Sigmoid colon (tissue), 7 donors: ENCODE results near the gene TRMT1. TPM values are rescaled to one million over a fixed set of nuclear protein-coding genes. Genes with fewer than 3 reads are reported as not detected.
A peak's percentile ranks its signal among the peaks of the same experiment; 100 is the strongest.

Experiments
- DNase-seq: peaks from one replicate; pipeline ENCODE4 v3.0.0-alpha.2; 2019
- H3K27ac ChIP-seq, 4 donors: fragments of 200-600 bp; sonication (generic); one replicate each; pipeline ENCODE4 v1.5.1; 2016 to 2019; ENCODE audit warnings: mild to moderate bottlenecking in 1 of 4
- H3K27me3 ChIP-seq, 3 donors: fragments of 200-600 bp; sonication (generic); one replicate each; pipeline ENCODE4 v1.5.1; 2019; ENCODE audit warnings: mild to moderate bottlenecking in 1 of 3
- H3K36me3 ChIP-seq, 4 donors: fragments of 200-600 bp; sonication (generic); one replicate each; pipeline ENCODE4 v1.5.1; 2016 to 2019
- H3K4me1 ChIP-seq, 4 donors: fragments of 200-600 bp; sonication (generic); one replicate each; pipeline ENCODE4 v1.5.1; 2017 to 2019
- H3K4me3 ChIP-seq, 4 donors: fragments of 200-600 bp; sonication (generic); one replicate each; pipeline ENCODE4 v1.5.1; 2017 to 2019; ENCODE audit warnings: mild to moderate bottlenecking in 2 of 4, moderate library complexity in 1 of 4
- H3K9me3 ChIP-seq, 4 donors: fragments of 200-600 bp in 3 of 4; sonication (generic) in 3 of 4; one replicate each; pipeline versions ENCODE4 v1.5.1 to v1.6.1; 2013 to 2019
- EP300 ChIP-seq, 4 donors: sonication (generic); formaldehyde crosslinking; IDR thresholded peaks; one replicate each; pipeline ENCODE4 v1.6.1; 2017; ENCODE audit warnings: antibody characterized with exemption in 4 of 4
- POLR2A ChIP-seq, 2 donors: fragments of 450-650 bp; IDR thresholded peaks; one replicate each; pipeline ENCODE4 v1.6.1; 2016; ENCODE audit warnings: antibody characterized with exemption in 2 of 2, mild to moderate bottlenecking in 2 of 2, moderate library complexity in 2 of 2
- POLR2AphosphoS5 ChIP-seq, 4 donors: sonication (generic); formaldehyde crosslinking; IDR thresholded peaks; one replicate each; pipeline ENCODE4 v1.6.1; 2017; ENCODE audit warnings: antibody characterized with exemption in 4 of 4
- WGBS, 2 donors: extraction: QIAGEN DNeasy Blood & Tissue Kit; methylation state at CpG; one replicate each; pipeline ENCODE4 v1.1.7; 2013; 5-methylcytosine and 5-hydroxymethylcytosine counted together
- intact Hi-C: fragments of 100-400 bp; cut with DNase I; formaldehyde crosslinking; loops from one replicate; pipeline ENCODE4 v1.15.1; 2023
- polyA plus RNA-seq, 3 donors: library from polyadenylated mRNA; stranded (reverse); fragments of 200-250 nt; gene quantifications; one replicate each; pipeline ENCODE4 v1.2.3, GENCODE V29; 2013
- total RNA-seq, 4 donors: library from RNA; depleted of rRNA; stranded (reverse); fragments of >200 nt; gene quantifications; one replicate each; pipeline ENCODE4 v1.1.0, GENCODE V29; 2016
- TF ChIP-seq, protein P1 (sequence below), 4 experiments: fragments of 450-650 bp in 3 of 4; fragments of 200-600 bp in 1 of 4; IDR thresholded peaks; one replicate each; pipeline ENCODE4 v1.5.1; 2016 to 2019; ENCODE audit warnings: antibody characterized with exemption in 4 of 4, mild to moderate bottlenecking in 3 of 4, moderate library complexity in 2 of 4
- donor health status: healthy with polysubstance abuse.
- donor health status: Bipolar disorder and iron deficiency.
- donor health status: healthy.

Gene TRMT1
- total and polyA plus RNA-seq, 7 donors = 6.7 to 48.6 (median 19.3) TPM

DNA sequence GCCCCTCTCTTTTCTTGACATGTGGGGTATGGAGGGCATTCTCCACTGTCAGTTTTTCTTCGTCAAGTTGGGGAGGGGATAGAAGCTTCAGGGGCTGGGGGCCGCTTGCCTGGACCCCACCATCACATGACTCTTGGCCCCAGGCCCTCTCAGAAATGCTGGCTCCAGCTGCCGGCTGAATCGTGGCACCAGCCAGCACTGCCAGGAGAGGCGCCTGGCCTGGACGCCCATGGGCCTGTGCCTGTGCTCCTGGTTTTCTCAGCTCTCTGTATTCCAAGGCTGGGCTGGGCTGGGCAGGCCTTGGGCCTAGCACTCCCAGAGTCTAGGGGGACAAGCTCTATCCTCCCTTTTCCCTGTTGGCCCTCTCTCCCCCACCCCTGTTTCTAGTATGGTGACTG lies 52.4 kb downstream of the TRMT1 start:
- WGBS, 2 donors = 80 to 88% methylated on average over 6 of the region's 6 CpGs
- no peak for DNase-seq
- TF ChIP-seq, protein P1, sequence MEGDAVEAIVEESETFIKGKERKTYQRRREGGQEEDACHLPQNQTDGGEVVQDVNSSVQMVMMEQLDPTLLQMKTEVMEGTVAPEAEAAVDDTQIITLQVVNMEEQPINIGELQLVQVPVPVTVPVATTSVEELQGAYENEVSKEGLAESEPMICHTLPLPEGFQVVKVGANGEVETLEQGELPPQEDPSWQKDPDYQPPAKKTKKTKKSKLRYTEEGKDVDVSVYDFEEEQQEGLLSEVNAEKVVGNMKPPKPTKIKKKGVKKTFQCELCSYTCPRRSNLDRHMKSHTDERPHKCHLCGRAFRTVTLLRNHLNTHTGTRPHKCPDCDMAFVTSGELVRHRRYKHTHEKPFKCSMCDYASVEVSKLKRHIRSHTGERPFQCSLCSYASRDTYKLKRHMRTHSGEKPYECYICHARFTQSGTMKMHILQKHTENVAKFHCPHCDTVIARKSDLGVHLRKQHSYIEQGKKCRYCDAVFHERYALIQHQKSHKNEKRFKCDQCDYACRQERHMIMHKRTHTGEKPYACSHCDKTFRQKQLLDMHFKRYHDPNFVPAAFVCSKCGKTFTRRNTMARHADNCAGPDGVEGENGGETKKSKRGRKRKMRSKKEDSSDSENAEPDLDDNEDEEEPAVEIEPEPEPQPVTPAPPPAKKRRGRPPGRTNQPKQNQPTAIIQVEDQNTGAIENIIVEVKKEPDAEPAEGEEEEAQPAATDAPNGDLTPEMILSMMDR (IDR thresholded peaks at IDR 0.05) = no peak
- TF ChIP-seq EP300 (IDR thresholded peaks at IDR 0.05) = no peak
- TF ChIP-seq POLR2A (IDR thresholded peaks at IDR 0.05) = no peak
- TF ChIP-seq POLR2AphosphoS5 (IDR thresholded peaks at IDR 0.05) = no peak
- Histone ChIP-seq H3K27me3 (no peaks in the 10 kb centered on the region), H3K36me3 (no peaks in the 10 kb centered on the region), H3K4me1 (peaks cover 0 to 100% (median 100%) of the 10 kb centered on the region in 4 donors), H3K4me3 (no peak overlapping the region), H3K9me3 (no peaks in the 10 kb centered on the region), H3K27ac (peak overlapping the region; percentile 72 to 99 (median 96))
- intact Hi-C loops = no loop called here

DNA sequence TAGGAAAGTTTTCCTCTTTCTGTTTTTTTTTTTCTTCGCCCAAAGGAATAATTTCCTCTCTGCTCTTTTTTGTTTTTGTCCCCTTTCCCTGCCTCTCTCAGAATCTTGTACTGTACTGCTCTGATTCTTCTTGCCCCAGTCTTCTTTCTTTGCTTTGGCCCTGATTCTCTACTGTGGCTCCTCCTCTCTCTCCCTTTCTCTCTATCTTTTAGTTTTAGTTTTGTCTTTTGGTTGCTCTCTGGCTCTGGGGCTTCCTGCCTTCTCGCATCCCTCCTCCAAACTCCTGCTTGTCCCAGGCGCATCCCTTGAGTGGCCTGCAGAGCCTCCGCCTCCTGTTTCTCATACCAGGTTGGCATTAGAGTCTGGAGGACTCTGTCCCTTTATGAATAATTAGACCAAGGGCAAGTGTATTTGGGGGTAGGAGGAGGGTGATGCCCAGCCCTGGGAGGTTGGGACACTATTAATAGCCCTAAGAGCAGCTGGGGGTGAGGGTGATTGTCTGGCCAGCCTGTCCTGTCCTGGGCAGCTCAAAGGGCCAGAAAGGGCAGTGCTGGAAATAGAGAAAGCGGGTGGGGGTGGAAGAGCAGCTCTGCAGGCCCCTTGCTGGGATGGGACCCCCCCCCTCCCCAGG lies 53.0 kb downstream of the TRMT1 start:
- DNase-seq = no peak
- peaks cover 0 to 100% (median 100%) of the 10 kb centered on the region in 4 donors for H3K4me1 ChIP-seq
- H3K36me3 ChIP-seq = no peaks in the 10 kb centered on the region
- intact Hi-C loops = no loop called here
- no peaks in the 10 kb centered on the region for H3K27me3 ChIP-seq
- H3K9me3 ChIP-seq = no peaks in the 10 kb centered on the region
- 75 to 91% methylated on average over 5 of the region's 5 CpGs for WGBS, 2 donors
- H3K4me3 ChIP-seq = no peak overlapping the region
- TF ChIP-seq, protein P1 (IDR thresholded peaks at IDR 0.05) = no peak
- no peak for TF ChIP-seq EP300 (IDR thresholded peaks at IDR 0.05)
- peak overlapping the region; percentile 72 to 99 (median 96) for H3K27ac ChIP-seq

DNA sequence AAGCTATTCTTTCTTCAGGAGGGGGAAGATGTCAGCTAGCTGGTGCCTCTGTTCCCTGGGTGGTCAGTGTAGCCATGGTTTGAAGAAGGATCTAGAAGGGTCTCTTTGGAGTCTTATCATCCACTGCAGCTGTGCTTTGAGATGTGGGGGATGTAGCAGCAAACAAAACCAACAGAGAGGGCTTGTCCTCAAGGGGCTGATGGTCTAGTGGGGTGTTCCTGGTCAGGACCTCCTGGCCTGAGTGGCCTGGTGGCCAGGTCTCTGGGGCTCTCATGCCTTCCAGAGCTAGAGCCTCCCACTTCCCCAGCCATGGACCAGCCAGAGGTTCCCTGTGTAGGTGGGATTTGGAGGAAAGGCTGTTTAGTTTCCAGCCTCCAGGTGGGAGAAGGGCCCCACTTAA lies 54.2 kb downstream of the TRMT1 start:
- H3K4me3 ChIP-seq = no peak overlapping the region
- peak overlapping the region; percentile 72 to 99 (median 96) for H3K27ac ChIP-seq
- DNase-seq = no peak
- no peaks in the 10 kb centered on the region for H3K27me3 ChIP-seq
- H3K36me3 ChIP-seq = no peaks in the 10 kb centered on the region
- H3K9me3 ChIP-seq = no peaks in the 10 kb centered on the region
- TF ChIP-seq EP300 (IDR thresholded peaks at IDR 0.05) (no peak), POLR2AphosphoS5 (IDR thresholded peaks at IDR 0.05) (no peak), POLR2A (IDR thresholded peaks at IDR 0.05) (no peak)
- peaks cover 0 to 100% (median 100%) of the 10 kb centered on the region in 4 donors for H3K4me1 ChIP-seq
- intact Hi-C loops = no loop called here

DNA sequence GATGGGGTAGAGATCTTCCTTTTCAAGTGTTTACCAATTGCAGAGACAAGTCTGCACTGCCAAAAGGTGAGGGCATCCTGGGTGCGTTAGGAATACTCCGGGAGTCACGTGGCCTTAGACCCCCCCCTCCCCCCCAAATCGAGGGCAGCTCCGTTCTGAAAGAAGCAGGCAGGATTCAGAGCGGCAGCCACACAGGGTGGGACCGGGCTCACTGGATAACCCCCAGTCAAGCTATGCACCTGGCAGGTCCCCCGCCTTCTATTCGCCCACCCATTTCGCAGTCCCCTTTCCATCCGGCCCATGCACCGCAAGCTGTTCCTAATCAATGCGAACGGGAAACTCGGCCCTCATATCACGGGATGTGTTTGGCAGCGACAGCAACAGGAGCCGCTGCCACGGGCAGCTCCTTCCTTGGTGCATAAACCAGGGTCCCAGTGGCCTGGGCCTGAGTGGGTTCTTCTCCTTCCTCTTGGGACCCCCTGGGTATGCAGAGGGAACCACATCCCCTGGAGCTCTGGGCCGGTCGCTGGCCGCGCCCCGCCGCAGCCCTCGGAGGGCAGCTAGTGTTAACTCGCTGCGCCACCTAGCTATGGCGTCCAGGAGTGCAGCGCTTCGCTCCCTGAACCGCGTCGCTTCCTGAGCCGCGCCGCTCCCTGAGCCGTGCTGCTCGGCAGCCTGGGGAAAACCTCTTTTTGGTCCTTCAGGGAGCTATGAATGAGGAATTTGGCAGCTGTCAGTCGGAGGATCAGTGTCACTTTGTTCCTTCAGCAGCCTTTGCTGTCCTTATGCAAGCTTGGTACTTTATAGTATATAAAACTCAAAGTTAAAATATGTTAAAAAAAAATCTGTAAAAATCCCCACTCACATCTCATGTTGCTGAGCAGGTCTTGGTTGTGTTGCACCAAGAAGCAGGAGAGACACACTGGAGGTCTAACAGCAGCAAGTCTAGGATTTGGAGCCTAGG lies 55.3 kb downstream of the TRMT1 start:
- TF ChIP-seq POLR2AphosphoS5 (IDR thresholded peaks at IDR 0.05) (peak in 3 of 4 donors; percentile 50 to 59 (median 53)), POLR2A (IDR thresholded peaks at IDR 0.05) (no peak)
- TF ChIP-seq, protein P1 (IDR thresholded peaks at IDR 0.05) = peak; percentile 93 to 97 (median 94)
- 0 to 1% methylated on average over 40 of the region's 40 CpGs for WGBS, 2 donors
- Histone ChIP-seq H3K36me3 (no peaks in the 10 kb centered on the region), H3K27ac (peak overlapping the region; percentile 95 to 99 (median 97)), H3K4me1 (peaks cover 0 to 100% (median 100%) of the 10 kb centered on the region in 4 donors), H3K27me3 (no peaks in the 10 kb centered on the region), H3K4me3 (peak overlapping the region; percentile 2 to 44 (median 38)), H3K9me3 (no peaks in the 10 kb centered on the region)
- DNase-seq = peak; percentile 92
- intact Hi-C loops = loop anchor here (1.0 to 2.0 kb wide), 4 partner anchors 28 to 78 kb away; no protein-coding TSS in a partner anchor
